Activated CD8-positive, alpha-beta memory T cell treated with anti-CD3 and anti-CD28 coated beads, Interleukin-2, amount 50 U/mL, for 1 hour (primary cell): Measurements from ENCODE around the gene GIPR.
"Not testable (repeated sequence)": the region's sequence is repeated elsewhere in the genome, so short reads cannot be mapped to it uniquely, and the experiment has no call there.

Experiments used
- DNase-seq: peaks from one replicate; pipeline ENCODE4 v3.0.0-alpha.2; 2020; ENCODE audit errors: extremely low read depth

GIPR gene

GRCh38 chr19:45691516-45692186 is 23.6 kb downstream of the GIPR start, which contains the start of gene SNRPD2:
TSS of gene SNRPD2 (minus strand) at chr19:45691953. CDS start at chr19:45691888, 65 bp downstream.
- peak; percentile 83 for DNase-seq

GRCh38 chr19:45692187-45693105 is 24.4 kb downstream of the GIPR start, which contains the start of gene QPCTL:
TSS of gene QPCTL (plus strand) at chr19:45692666. CDS start at chr19:45692704, 38 bp downstream.
- peak; percentile 99 for DNase-seq

- no peak for DNase-seq
Measured at GRCh38 chr19:45693106-45693788, 25.2 kb downstream of the GIPR start.

- no peak for DNase-seq
Measured at GRCh38 chr19:45701676-45702075, 33.7 kb downstream of the GIPR start.

GRCh38 chr19:45705115-45705514 is 37.1 kb downstream of the GIPR start:
- DNase-seq: no peak

GRCh38 chr19:45705710-45706415 is 37.8 kb downstream of the GIPR start:
- DNase-seq: no peak

GRCh38 chr19:45710356-45711130 is 42.5 kb downstream of the GIPR start:
- DNase-seq: no peak

- DNase-seq: no peak
Measured at GRCh38 chr19:45711851-45712698, 44.1 kb downstream of the GIPR start.

- no peak for DNase-seq
Measured at GRCh38 chr19:45712699-45713067, 44.7 kb downstream of the GIPR start.

GRCh38 chr19:45713141-45713540 is 45.1 kb downstream of the GIPR start:
- no peak for DNase-seq

GRCh38 chr19:45715139-45715538 is 47.1 kb downstream of the GIPR start:
- DNase-seq: no peak

GRCh38 chr19:45716359-45717130 is 48.5 kb downstream of the GIPR start:
- DNase-seq: no peak

GRCh38 chr19:45717131-45717982 is 49.3 kb downstream of the GIPR start:
- DNase-seq: peak; percentile 95

GRCh38 chr19:45717983-45718650 is 50.1 kb downstream of the GIPR start:
- no peak for DNase-seq

- DNase-seq: not testable (repeated sequence)
Measured at GRCh38 chr19:45720065-45720464, 52.0 kb downstream of the GIPR start.

- not testable (repeated sequence) for DNase-seq
Measured at GRCh38 chr19:45728683-45729082, 60.7 kb downstream of the GIPR start.

- no peak for DNase-seq
Measured at GRCh38 chr19:45729800-45730290, 61.8 kb downstream of the GIPR start.
